ENCODE data around the gene TRIP10. TPM values are rescaled to one million over a fixed set of nuclear protein-coding genes. Genes with fewer than 3 reads are reported as not detected.

TRIP10 gene
- total and polyA plus RNA-seq, 8 donors: 30.1 to 111 (median 66.8) TPM

DNA sequence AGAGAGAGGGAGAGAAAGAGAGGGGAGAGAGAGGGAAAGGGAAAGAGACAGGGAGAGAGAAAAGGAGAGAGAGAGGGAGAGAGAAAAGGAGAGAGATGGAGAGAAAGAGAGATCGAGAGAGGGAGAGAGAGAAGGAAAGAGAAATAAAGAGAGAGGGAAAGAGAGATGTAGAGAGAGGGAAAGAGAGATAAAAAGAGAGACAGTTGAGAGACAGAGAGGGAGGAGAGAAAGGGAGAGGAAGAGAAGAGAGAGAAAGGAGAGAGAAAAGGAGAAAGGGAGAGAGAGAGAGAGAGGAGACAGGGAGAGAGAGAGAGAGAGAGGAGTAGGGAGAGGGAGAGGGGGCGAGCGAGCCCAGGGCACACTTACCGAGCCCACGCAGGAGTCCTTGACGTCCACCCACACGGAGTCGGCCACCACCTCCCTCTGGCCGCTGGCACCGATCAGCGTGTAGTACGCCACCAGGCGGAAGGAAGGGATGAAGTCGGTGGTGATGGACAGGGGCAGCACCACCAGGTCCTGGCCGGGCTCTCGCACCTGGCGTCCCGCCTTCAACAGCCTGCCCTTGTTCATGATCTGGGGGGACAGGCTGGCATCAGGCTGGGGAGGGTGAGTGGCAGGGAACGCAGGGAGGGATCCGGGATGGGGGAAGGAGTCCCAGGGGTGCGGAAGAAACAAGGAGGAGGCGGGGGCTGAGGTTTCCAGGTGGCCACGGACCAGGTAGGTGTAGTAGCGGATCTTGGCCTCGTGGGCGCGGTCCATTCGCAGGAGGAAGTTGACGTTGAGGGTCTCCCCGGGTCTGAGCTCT, 29.0 kb upstream of the TRIP10 start:
- H3K9me3 ChIP-seq: no peaks in the 10 kb centered on the region
- H3K4me3 ChIP-seq: no peak overlapping the region
- H3K27me3 ChIP-seq: peaks cover 0 to 69% (median 9%) of the 10 kb centered on the region in 3 donors
- no peak for DNase-seq
- intact Hi-C loops (cut with DNase I; ENCODE audit: low total_unique reads): no loop called here
- no peak overlapping the region for H3K27ac ChIP-seq
- TF ChIP-seq EP300 (IDR thresholded peaks at IDR 0.05): no peak
- TF ChIP-seq, protein P1, sequence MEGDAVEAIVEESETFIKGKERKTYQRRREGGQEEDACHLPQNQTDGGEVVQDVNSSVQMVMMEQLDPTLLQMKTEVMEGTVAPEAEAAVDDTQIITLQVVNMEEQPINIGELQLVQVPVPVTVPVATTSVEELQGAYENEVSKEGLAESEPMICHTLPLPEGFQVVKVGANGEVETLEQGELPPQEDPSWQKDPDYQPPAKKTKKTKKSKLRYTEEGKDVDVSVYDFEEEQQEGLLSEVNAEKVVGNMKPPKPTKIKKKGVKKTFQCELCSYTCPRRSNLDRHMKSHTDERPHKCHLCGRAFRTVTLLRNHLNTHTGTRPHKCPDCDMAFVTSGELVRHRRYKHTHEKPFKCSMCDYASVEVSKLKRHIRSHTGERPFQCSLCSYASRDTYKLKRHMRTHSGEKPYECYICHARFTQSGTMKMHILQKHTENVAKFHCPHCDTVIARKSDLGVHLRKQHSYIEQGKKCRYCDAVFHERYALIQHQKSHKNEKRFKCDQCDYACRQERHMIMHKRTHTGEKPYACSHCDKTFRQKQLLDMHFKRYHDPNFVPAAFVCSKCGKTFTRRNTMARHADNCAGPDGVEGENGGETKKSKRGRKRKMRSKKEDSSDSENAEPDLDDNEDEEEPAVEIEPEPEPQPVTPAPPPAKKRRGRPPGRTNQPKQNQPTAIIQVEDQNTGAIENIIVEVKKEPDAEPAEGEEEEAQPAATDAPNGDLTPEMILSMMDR (IDR thresholded peaks at IDR 0.05): no peak
- no peak for TF ChIP-seq POLR2A (IDR thresholded peaks at IDR 0.05)
- no peak for TF ChIP-seq POLR2AphosphoS5 (IDR thresholded peaks at IDR 0.05)
- WGBS, 5 donors: 17 to 28% (median 21%) methylated on average over 28 to 30 of the region's 30 CpGs
- H3K36me3 ChIP-seq: peaks cover 0 to 8% (median 2%) of the 10 kb centered on the region in 4 donors
- H3K4me1 ChIP-seq: peaks cover 0 to 6% (median 0%) of the 10 kb centered on the region in 4 donors

DNA sequence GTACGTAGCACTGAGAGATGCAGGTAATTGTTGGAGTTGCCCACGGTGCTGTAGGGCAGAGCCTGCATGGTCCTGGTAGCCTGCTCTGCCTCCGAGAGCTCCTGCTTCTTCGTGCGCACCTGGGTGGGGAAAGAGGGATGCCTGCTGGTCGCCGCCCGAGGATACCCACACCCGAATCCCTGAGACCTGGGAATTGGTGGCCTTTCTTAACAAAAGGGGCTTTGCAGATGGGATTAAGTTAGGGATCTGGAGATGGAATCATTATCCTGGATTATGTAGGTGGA, 28.5 kb upstream of the TRIP10 start:
- no peak overlapping the region for H3K27ac ChIP-seq
- no peaks in the 10 kb centered on the region for H3K9me3 ChIP-seq
- peaks cover 0 to 69% (median 9%) of the 10 kb centered on the region in 3 donors for H3K27me3 ChIP-seq
- H3K4me3 ChIP-seq: no peak overlapping the region
- TF ChIP-seq POLR2A (IDR thresholded peaks at IDR 0.05): no peak
- TF ChIP-seq, protein P1 (IDR thresholded peaks at IDR 0.05): no peak
- TF ChIP-seq EP300 (IDR thresholded peaks at IDR 0.05): no peak
- no peak for TF ChIP-seq POLR2AphosphoS5 (IDR thresholded peaks at IDR 0.05)
- intact Hi-C loops (cut with DNase I; ENCODE audit: low total_unique reads): no loop called here
- no peak for DNase-seq
- H3K36me3 ChIP-seq: peaks cover 0 to 8% (median 2%) of the 10 kb centered on the region in 4 donors
- peaks cover 0 to 6% (median 0%) of the 10 kb centered on the region in 4 donors for H3K4me1 ChIP-seq
- 43 to 62% (median 54%) methylated on average over 6 to 9 of the region's 9 CpGs for WGBS, 5 donors

DNA sequence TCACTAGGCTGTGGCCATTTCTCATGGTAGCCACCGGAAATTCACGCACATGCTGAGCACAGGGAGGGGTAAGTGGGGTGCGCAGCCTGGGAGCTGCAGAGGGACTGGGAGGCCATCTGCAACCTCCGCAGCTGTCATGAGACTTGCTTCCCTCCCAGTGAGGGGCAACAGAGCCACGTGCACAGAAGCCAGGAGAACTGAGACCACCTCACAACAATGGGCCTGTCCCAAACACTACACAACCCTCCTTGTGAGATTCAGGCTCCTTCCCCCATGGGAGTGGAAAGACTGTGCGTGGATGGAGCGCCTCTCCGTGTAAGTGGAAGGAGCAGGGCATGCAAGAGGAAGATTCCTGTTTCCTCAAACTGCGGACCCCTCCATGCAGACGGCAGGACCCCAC, 27.9 kb upstream of the TRIP10 start:
- Histone ChIP-seq H3K27ac (no peak overlapping the region), H3K4me3 (no peak overlapping the region), H3K4me1 (peaks cover 0 to 6% (median 0%) of the 10 kb centered on the region in 4 donors), H3K36me3 (peaks cover 0 to 8% (median 2%) of the 10 kb centered on the region in 4 donors), H3K27me3 (peaks cover 0 to 66% (median 9%) of the 10 kb centered on the region in 3 donors), H3K9me3 (no peaks in the 10 kb centered on the region)
- TF ChIP-seq POLR2AphosphoS5 (IDR thresholded peaks at IDR 0.05) (no peak), EP300 (IDR thresholded peaks at IDR 0.05) (no peak), POLR2A (IDR thresholded peaks at IDR 0.05) (no peak)
- TF ChIP-seq, protein P1 (IDR thresholded peaks at IDR 0.05): no peak
- 75 to 80% (median 78%) methylated on average over 3 to 10 of the region's 10 CpGs for WGBS, 5 donors
- no peak for DNase-seq
- intact Hi-C loops (cut with DNase I; ENCODE audit: low total_unique reads): no loop called here

DNA sequence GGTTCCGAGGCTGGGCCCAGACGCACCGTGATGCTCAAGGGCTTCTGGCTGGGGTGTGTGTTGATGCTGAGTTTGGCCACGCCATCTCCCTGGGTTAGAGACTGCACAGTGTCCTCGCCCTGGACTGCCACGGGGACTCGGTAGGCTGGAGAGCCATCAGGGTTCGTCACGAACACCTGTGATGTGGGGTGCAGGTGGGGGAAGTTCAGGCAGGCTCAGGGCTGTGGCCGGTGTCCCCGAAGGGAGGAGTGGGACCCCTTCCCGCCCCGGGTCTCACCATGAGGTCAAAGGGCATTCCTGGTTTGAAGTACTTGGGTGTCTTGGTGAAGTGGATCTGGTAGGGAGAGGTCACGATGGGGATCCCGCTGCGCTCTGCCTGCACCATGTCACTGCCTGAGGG, 27.2 kb upstream of the TRIP10 start:
- intact Hi-C loops (cut with DNase I; ENCODE audit: low total_unique reads): no loop called here
- no peak for DNase-seq
- H3K4me3 ChIP-seq: no peak overlapping the region
- H3K9me3 ChIP-seq: no peaks in the 10 kb centered on the region
- TF ChIP-seq POLR2AphosphoS5 (IDR thresholded peaks at IDR 0.05) (no peak), EP300 (IDR thresholded peaks at IDR 0.05) (no peak), POLR2A (IDR thresholded peaks at IDR 0.05) (no peak)
- TF ChIP-seq, protein P1 (IDR thresholded peaks at IDR 0.05): no peak
- 89 to 92% (median 91%) methylated on average over 13 to 16 of the region's 16 CpGs; no CpG with 5 or more reads in 1 of the 5 donors for WGBS, 5 donors
- peaks cover 0 to 4% (median under 1%) of the 10 kb centered on the region in 4 donors for H3K36me3 ChIP-seq
- peaks cover 0 to 65% (median 9%) of the 10 kb centered on the region in 3 donors for H3K27me3 ChIP-seq
- peaks cover 0 to 6% (median 0%) of the 10 kb centered on the region in 4 donors for H3K4me1 ChIP-seq
- H3K27ac ChIP-seq: no peak overlapping the region
